HepG2 (cell line): ENCODE measurements around the gene EMILIN1. TPM values are rescaled to one million over a fixed set of nuclear protein-coding genes. Genes with fewer than 3 reads are reported as not detected.

Source experiments
- FOXA3 ChIP-seq: IDR thresholded peaks from 2 replicates; pipeline ENCODE4 v1.6.1; 2016; ENCODE audit warnings: missing genetic modification reagents, missing compliant biosample characterization
- GABPA ChIP-seq, 2 experiments: IDR thresholded peaks; 2 replicates each; pipeline ENCODE4 v1.6.1; 2011 to 2016; ENCODE audit warnings: low read depth in 2 of 2, low read length in 1 of 2, missing biosample characterization in 1 of 2, missing genetic modification characterization in 1 of 2
- IRF2 ChIP-seq: IDR thresholded peaks from 2 replicates; pipeline ENCODE4 v1.6.1; 2018; ENCODE audit warnings: missing genetic modification reagents, missing compliant biosample characterization
- NR2F1 ChIP-seq, 2 experiments: fragments of 450-650 bp in 1 of 2; formaldehyde crosslinking in 1 of 2; IDR thresholded peaks; 2 replicates each; pipeline versions ENCODE4 v1.5.0 to v1.6.1; 2016 to 2020; ENCODE audit warnings: mild to moderate bottlenecking in 1 of 2, missing compliant biosample characterization in 1 of 2, missing genetic modification reagents in 1 of 2, moderate library complexity in 1 of 2
- PLSCR1 ChIP-seq: sonication (generic); formaldehyde crosslinking; IDR thresholded peaks from 2 replicates; pipeline ENCODE4 v1.5.0; 2020; ENCODE audit warnings: missing genetic modification reagents, mild to moderate bottlenecking, borderline replicate concordance
- POLR2A ChIP-seq, 2 experiments: IDR thresholded peaks; 2 replicates each; pipeline ENCODE4 v1.6.1; 2011; ENCODE audit warnings: low read depth in 2 of 2, low read length in 2 of 2, mild to moderate bottlenecking in 1 of 2, moderate library complexity in 1 of 2; ENCODE audit not compliant: insufficient read depth in 1 of 2
- RBAK ChIP-seq: sonication (generic); formaldehyde crosslinking; IDR thresholded peaks from 2 replicates; pipeline ENCODE4 v1.5.1; 2020; ENCODE audit warnings: mild to moderate bottlenecking, missing genetic modification reagents
- ZGPAT ChIP-seq: IDR thresholded peaks from 2 replicates; pipeline ENCODE4 v1.6.1; 2016; ENCODE audit warnings: mild to moderate bottlenecking
- ZMYM3 ChIP-seq: sonication (generic); formaldehyde crosslinking; IDR thresholded peaks from 2 replicates; pipeline ENCODE4 v1.5.1; 2020; ENCODE audit warnings: mild to moderate bottlenecking, missing genetic modification reagents
- ZNF138 ChIP-seq: sonication (generic); formaldehyde crosslinking; IDR thresholded peaks from 2 replicates; pipeline ENCODE4 v1.5.0; 2020; ENCODE audit warnings: mild to moderate bottlenecking, low read depth, missing genetic modification reagents
- ZNF260 ChIP-seq: sonication (generic); formaldehyde crosslinking; IDR thresholded peaks from 2 replicates; pipeline ENCODE4 v1.4.0; 2020; ENCODE audit warnings: missing genetic modification reagents, low read depth, mild to moderate bottlenecking, borderline replicate concordance
- ZNF292 ChIP-seq: sonication (generic); formaldehyde crosslinking; IDR thresholded peaks from 2 replicates; pipeline ENCODE4 v1.8.1; 2022; ENCODE audit warnings: mild to moderate bottlenecking, low read depth, missing genetic modification reagents, borderline replicate concordance
- ZNF589 ChIP-seq: sonication (generic); formaldehyde crosslinking; conservative IDR thresholded peaks from 2 replicates; pipeline ENCODE4 v1.8.0; 2022; ENCODE audit warnings: mild to moderate bottlenecking, moderate library complexity, missing genetic modification reagents
- ZNF674 ChIP-seq: sonication (generic); formaldehyde crosslinking; IDR thresholded peaks from 2 replicates; pipeline ENCODE4 v1.5.0; 2020; ENCODE audit warnings: low read depth, mild to moderate bottlenecking, missing genetic modification reagents
- ZNF792 ChIP-seq: IDR thresholded peaks from 2 replicates; pipeline ENCODE4 v1.6.1; 2016
- ZNF839 ChIP-seq: sonication (generic); formaldehyde crosslinking; IDR thresholded peaks from 2 replicates; pipeline ENCODE4 v1.4.0; 2020; ENCODE audit warnings: missing genetic modification reagents, mild to moderate bottlenecking, borderline replicate concordance
- polyA plus RNA-seq, 8 experiments: library from polyadenylated mRNA; depleted of rRNA in 3 of 8; stranded (reverse) in 7 of 8; unstranded in 1 of 8; fragments of >200 nt; fragmentation: Illumina TruSeq in 4 of 8; extraction: Trizol in 4 of 8; gene quantifications; 2 replicates each; pipeline versions ENCODE4 v1.2.1 to v1.2.3, GENCODE V29; 2011 to 2016; ENCODE audit warnings: low read depth in 4 of 8, missing spikeins in 1 of 8, mixed read lengths in 1 of 8; ENCODE audit not compliant: insufficient read depth in 1 of 8
- total RNA-seq, 5 experiments: library from RNA; depleted of rRNA; stranded (reverse); fragments of >200 nt; fragmentation: Illumina TruSeq; extraction: Trizol; gene quantifications; 2 replicates each; pipeline ENCODE4 v1.2.3, GENCODE V29; 2016; ENCODE audit warnings: low read depth in 1 of 5
- TF ChIP-seq, protein P1 (sequence below): sonication (generic); formaldehyde crosslinking; IDR thresholded peaks from 2 replicates; pipeline ENCODE4 v1.5.0; 2020; ENCODE audit warnings: mild to moderate bottlenecking, missing genetic modification reagents, borderline replicate concordance
- TF ChIP-seq, protein P2 (sequence below): sonication (generic); formaldehyde crosslinking; IDR thresholded peaks from 2 replicates; pipeline ENCODE4 v1.5.1; 2020; ENCODE audit warnings: mild to moderate bottlenecking, missing genetic modification reagents, borderline replicate concordance
- TF ChIP-seq, protein P3 (sequence below): sonication (generic); formaldehyde crosslinking; IDR thresholded peaks from 2 replicates; pipeline ENCODE4 v1.5.0; 2020; ENCODE audit warnings: missing genetic modification reagents
- TF ChIP-seq, protein P4 (sequence below): sonication (generic); formaldehyde crosslinking; IDR thresholded peaks from 2 replicates; pipeline ENCODE4 v1.4.0; 2020; ENCODE audit warnings: missing genetic modification reagents

The EMILIN1 gene
- total and polyA plus RNA-seq, 2 of the 13 experiments (the other 11 are each of a cell fraction or from before 2014, with no cell fraction given) = 8.1 to 9.7 TPM

DNA sequence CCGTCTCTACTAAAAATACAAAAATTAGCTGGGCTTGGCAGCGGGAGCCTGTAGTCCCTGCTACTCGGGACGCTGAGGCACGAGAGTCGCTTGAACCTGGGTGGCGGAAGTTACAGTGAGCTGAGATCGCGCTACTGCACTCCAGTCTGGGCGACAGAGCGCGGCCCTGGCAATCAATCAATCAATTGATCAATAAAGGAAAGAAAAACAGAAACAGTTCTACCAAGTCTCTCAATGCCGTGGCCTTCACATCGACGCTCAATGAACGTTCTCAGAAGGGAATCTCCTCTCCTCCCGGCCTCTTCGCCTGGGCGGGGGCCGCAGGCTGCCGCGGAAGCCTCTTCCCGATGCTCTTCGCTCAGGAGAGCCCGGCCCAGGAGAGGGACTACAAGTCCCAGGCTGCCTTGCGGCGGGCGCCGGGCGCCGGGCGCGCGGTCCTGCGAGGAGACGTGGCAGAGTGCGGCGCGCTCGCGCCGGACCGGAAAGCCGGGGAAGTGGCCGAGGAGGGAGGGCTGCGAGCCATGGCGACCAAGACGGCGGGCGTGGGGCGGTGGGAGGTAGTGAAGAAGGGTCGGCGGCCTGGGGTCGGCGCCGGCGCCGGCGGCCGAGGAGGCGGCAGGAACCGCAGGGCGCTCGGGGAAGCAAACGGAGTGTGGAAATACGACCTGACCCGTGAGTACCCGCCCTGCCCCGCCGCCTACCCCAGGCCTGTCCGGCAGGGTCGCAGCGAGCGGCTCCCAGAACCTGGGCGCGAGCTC, 45.7 kb upstream of the EMILIN1 start, which contains the start of gene TMEM214 (continued):
- TF ChIP-seq, protein P1, sequence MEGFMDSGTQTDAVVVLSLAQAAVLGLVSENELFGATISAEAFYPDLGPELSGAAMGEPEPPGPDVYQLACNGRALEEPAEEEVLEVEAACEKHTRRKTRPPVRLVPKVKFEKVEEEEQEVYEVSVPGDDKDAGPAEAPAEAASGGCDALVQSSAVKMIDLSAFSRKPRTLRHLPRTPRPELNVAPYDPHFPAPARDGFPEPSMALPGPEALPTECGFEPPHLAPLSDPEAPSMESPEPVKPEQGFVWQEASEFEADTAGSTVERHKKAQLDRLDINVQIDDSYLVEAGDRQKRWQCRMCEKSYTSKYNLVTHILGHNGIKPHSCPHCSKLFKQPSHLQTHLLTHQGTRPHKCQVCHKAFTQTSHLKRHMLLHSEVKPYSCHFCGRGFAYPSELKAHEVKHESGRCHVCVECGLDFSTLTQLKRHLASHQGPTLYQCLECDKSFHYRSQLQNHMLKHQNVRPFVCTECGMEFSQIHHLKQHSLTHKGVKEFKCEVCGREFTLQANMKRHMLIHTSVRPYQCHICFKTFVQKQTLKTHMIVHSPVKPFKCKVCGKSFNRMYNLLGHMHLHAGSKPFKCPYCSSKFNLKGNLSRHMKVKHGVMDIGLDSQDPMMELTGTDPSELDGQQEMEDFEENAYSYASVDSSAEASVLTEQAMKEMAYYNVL (CRISPR knock-in tag) = peak; percentile 50; the same call in 1 of the 2 replicates
- TF ChIP-seq IRF2 (CRISPR knock-in tag) (peak; percentile 56; the same call in 1 of the 2 replicates), ZNF839 (CRISPR knock-in tag) (no peak), ZNF292 (no peak), POLR2A (IDR thresholded peaks at IDR 0.05; ENCODE audit: insufficient read depth in 1 of 2, low read depth in 2 of 2, low read length in 2 of 2) (peak; percentile 92 to 95), FOXA3 (no peak; the same call in none of the 2 replicates), ZGPAT (CRISPR knock-in tag) (peak; percentile 88), NR2F1 (CRISPR knock-in tag; IDR thresholded peaks at IDR 0.05) (peak in 1 of 2 experiments; percentile 10; a peak in 1 of 4 replicates), ZNF674 (CRISPR knock-in tag) (no peak), PLSCR1 (CRISPR knock-in tag) (no peak), ZNF260 (CRISPR knock-in tag) (no peak), GABPA (IDR thresholded peaks at IDR 0.05; ENCODE audit: low read depth, low read length) (peak; percentile 57), GABPA (CRISPR knock-in tag; IDR thresholded peaks at IDR 0.05; ENCODE audit: low read depth) (peak; percentile 73), ZNF589 (CRISPR knock-in tag) (no peak), RBAK (CRISPR knock-in tag) (no peak), ZNF138 (CRISPR knock-in tag) (no peak; the same call in 1 of the 2 replicates), ZNF792 (CRISPR knock-in tag) (peak; percentile 63; the same call in 1 of the 2 replicates), ZMYM3 (peak; percentile 81; the same call in 1 of the 2 replicates)
- TF ChIP-seq, protein P2, sequence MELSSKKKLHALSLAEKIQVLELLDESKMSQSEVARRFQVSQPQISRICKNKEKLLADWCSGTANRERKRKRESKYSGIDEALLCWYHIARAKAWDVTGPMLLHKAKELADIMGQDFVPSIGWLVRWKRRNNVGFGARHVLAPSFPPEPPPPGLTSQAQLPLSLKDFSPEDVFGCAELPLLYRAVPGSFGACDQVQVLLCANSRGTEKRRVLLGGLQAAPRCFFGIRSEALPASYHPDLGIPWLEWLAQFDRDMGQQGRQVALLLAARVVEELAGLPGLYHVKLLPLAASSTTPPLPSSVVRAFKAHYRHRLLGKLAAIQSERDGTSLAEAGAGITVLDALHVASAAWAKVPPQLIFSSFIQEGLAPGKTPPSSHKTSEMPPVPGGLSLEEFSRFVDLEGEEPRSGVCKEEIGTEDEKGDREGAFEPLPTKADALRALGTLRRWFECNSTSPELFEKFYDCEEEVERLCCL = no peak
- TF ChIP-seq, protein P3, sequence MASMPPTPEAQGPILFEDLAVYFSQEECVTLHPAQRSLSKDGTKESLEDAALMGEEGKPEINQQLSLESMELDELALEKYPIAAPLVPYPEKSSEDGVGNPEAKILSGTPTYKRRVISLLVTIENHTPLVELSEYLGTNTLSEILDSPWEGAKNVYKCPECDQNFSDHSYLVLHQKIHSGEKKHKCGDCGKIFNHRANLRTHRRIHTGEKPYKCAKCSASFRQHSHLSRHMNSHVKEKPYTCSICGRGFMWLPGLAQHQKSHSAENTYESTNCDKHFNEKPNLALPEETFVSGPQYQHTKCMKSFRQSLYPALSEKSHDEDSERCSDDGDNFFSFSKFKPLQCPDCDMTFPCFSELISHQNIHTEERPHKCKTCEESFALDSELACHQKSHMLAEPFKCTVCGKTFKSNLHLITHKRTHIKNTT (CRISPR knock-in tag) = no peak
- TF ChIP-seq, protein P4, sequence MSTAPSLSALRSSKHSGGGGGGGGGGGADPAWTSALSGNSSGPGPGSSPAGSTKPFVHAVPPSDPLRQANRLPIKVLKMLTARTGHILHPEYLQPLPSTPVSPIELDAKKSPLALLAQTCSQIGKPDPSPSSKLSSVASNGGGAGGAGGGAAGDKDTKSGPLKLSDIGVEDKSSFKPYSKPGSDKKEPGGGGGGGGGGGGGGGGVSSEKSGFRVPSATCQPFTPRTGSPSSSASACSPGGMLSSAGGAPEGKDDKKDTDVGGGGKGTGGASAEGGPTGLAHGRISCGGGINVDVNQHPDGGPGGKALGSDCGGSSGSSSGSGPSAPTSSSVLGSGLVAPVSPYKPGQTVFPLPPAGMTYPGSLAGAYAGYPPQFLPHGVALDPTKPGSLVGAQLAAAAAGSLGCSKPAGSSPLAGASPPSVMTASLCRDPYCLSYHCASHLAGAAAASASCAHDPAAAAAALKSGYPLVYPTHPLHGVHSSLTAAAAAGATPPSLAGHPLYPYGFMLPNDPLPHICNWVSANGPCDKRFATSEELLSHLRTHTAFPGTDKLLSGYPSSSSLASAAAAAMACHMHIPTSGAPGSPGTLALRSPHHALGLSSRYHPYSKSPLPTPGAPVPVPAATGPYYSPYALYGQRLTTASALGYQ (CRISPR knock-in tag) = peak; percentile 56; the same call in 1 of the 2 replicates
